ENCODE measurements around the gene LRG1.

Gene LRG1

GRCh38 chr19:4513248-4513647 lies 26.6 kb downstream of the LRG1 start:
- Histone ChIP-seq H3K9me2 (replicated peaks; ENCODE audit: insufficient read depth, low read length) (no peaks in the 10 kb centered on the region), H3K36me3 (ENCODE audit: low read length) (no peaks in the 10 kb centered on the region), H3K9me3 (ENCODE audit: insufficient read depth, low read length) (no peaks in the 10 kb centered on the region), H3K9ac (ENCODE audit: low read length) (no peak overlapping the region), H2AFZ (ENCODE audit: low read depth, low read length, severe bottlenecking) (no peak overlapping the region), H3F3A (ENCODE audit: insufficient read depth) (no peaks in the 10 kb centered on the region), H3K27ac (ENCODE audit: low read depth, low read length) (no peak overlapping the region), H4K20me1 (ENCODE audit: low read depth, low read length) (no peaks in the 10 kb centered on the region), H3K27me3 (ENCODE audit: low read length) (no peaks in the 10 kb centered on the region), H3K4me3 (ENCODE audit: insufficient read depth, low read length, poor library complexity, severe bottlenecking) (no peak overlapping the region), H3K4me2 (ENCODE audit: low read depth, low read length, poor library complexity, severe bottlenecking) (no peak overlapping the region), H3K79me2 (ENCODE audit: insufficient read depth, low read length) (no peaks in the 10 kb centered on the region)
- TF ChIP-seq EZH2phosphoT487 (conservative IDR thresholded peaks at IDR 0.05; ENCODE audit: low read length) (no peak), CTCF (IDR thresholded peaks at IDR 0.05; ENCODE audit: insufficient read depth, low read length, poor library complexity, severe bottlenecking) (no peak)

GRCh38 chr19:4512070-4512469 lies 27.8 kb downstream of the LRG1 start:
- Histone ChIP-seq H3K4me2 (ENCODE audit: low read depth, low read length, poor library complexity, severe bottlenecking) (no peak overlapping the region), H3K27me3 (ENCODE audit: low read length) (no peaks in the 10 kb centered on the region), H4K20me1 (ENCODE audit: low read depth, low read length) (no peaks in the 10 kb centered on the region), H3K36me3 (ENCODE audit: low read length) (no peaks in the 10 kb centered on the region), H3K79me2 (ENCODE audit: insufficient read depth, low read length) (no peaks in the 10 kb centered on the region), H2AFZ (ENCODE audit: low read depth, low read length, severe bottlenecking) (no peak overlapping the region), H3K4me3 (ENCODE audit: insufficient read depth, low read length, poor library complexity, severe bottlenecking) (no peak overlapping the region), H3K27ac (ENCODE audit: low read depth, low read length) (no peak overlapping the region), H3K9me2 (replicated peaks; ENCODE audit: insufficient read depth, low read length) (no peaks in the 10 kb centered on the region), H3F3A (ENCODE audit: insufficient read depth) (no peaks in the 10 kb centered on the region), H3K9ac (ENCODE audit: low read length) (no peak overlapping the region), H3K9me3 (ENCODE audit: insufficient read depth, low read length) (no peaks in the 10 kb centered on the region)
- TF ChIP-seq CTCF (IDR thresholded peaks at IDR 0.05; ENCODE audit: insufficient read depth, low read length, poor library complexity, severe bottlenecking): no peak
- no peak for TF ChIP-seq EZH2phosphoT487 (conservative IDR thresholded peaks at IDR 0.05; ENCODE audit: low read length)

- H3K9me3 ChIP-seq (ENCODE audit: insufficient read depth, low read length): no peaks in the 10 kb centered on the region
- TF ChIP-seq EZH2phosphoT487 (conservative IDR thresholded peaks at IDR 0.05; ENCODE audit: low read length): no peak
- TF ChIP-seq CTCF (IDR thresholded peaks at IDR 0.05; ENCODE audit: insufficient read depth, low read length, poor library complexity, severe bottlenecking): no peak
- H3K9me2 ChIP-seq (replicated peaks; ENCODE audit: insufficient read depth, low read length): no peaks in the 10 kb centered on the region
- no peaks in the 10 kb centered on the region for H3F3A ChIP-seq (ENCODE audit: insufficient read depth)
- H3K27me3 ChIP-seq (ENCODE audit: low read length): no peaks in the 10 kb centered on the region
- no peaks in the 10 kb centered on the region for H3K79me2 ChIP-seq (ENCODE audit: insufficient read depth, low read length)
- H3K36me3 ChIP-seq (ENCODE audit: low read length): no peaks in the 10 kb centered on the region
- H3K4me2 ChIP-seq (ENCODE audit: low read depth, low read length, poor library complexity, severe bottlenecking): no peak overlapping the region
- no peak overlapping the region for H3K27ac ChIP-seq (ENCODE audit: low read depth, low read length)
- no peaks in the 10 kb centered on the region for H4K20me1 ChIP-seq (ENCODE audit: low read depth, low read length)
- no peak overlapping the region for H2AFZ ChIP-seq (ENCODE audit: low read depth, low read length, severe bottlenecking)
- no peak overlapping the region for H3K4me3 ChIP-seq (ENCODE audit: insufficient read depth, low read length, poor library complexity, severe bottlenecking)
- no peak overlapping the region for H3K9ac ChIP-seq (ENCODE audit: low read length)
Observed at GRCh38 chr19:4511300-4512054, 28.4 kb downstream of the LRG1 start.
